Activated naive CD8-positive, alpha-beta T cell treated with anti-CD3 and anti-CD28 coated beads for 36 hours (primary cell): ENCODE measurements around the gene DMAC2. TPM values are rescaled to one million over a fixed set of nuclear protein-coding genes. Genes with fewer than 3 reads are reported as not detected.
"Not testable (repeated sequence)": the region's sequence is repeated elsewhere in the genome, so short reads cannot be mapped to it uniquely, and the experiment has no call there.

Source experiments
- DNase-seq: peaks from one replicate; pipeline ENCODE4 v3.0.0; 2021
- H3K27ac Mint-ChIP-seq: one replicate; pipeline ENCODE4 v1.8.0; 2022; ENCODE audit warnings: mild to moderate bottlenecking, moderate library complexity, mixed read lengths
- H3K27me3 Mint-ChIP-seq: one replicate; pipeline ENCODE4 v1.8.0; 2022; ENCODE audit warnings: mild to moderate bottlenecking, mixed read lengths
- H3K36me3 Mint-ChIP-seq: one replicate; pipeline ENCODE4 v1.8.0; 2021; ENCODE audit warnings: mild to moderate bottlenecking, mixed read lengths
- H3K4me1 Mint-ChIP-seq: one replicate; pipeline ENCODE4 v1.8.0; 2021; ENCODE audit warnings: mixed read lengths
- H3K4me3 Mint-ChIP-seq: one replicate; pipeline ENCODE4 v1.8.0; 2022; ENCODE audit warnings: mild to moderate bottlenecking, moderate library complexity, mixed read lengths
- H3K9me3 Mint-ChIP-seq: one replicate; pipeline ENCODE4 v1.8.0; 2022; ENCODE audit warnings: mixed read lengths
- total RNA-seq, 2 experiments: library from RNA; stranded (reverse); gene quantifications; one replicate each; pipeline ENCODE4 v1.2.3, GENCODE V29; 2021

The DMAC2 gene
- 10 to 100 TPM; 54.5 to 63.0 TPM for total RNA-seq

DNA sequence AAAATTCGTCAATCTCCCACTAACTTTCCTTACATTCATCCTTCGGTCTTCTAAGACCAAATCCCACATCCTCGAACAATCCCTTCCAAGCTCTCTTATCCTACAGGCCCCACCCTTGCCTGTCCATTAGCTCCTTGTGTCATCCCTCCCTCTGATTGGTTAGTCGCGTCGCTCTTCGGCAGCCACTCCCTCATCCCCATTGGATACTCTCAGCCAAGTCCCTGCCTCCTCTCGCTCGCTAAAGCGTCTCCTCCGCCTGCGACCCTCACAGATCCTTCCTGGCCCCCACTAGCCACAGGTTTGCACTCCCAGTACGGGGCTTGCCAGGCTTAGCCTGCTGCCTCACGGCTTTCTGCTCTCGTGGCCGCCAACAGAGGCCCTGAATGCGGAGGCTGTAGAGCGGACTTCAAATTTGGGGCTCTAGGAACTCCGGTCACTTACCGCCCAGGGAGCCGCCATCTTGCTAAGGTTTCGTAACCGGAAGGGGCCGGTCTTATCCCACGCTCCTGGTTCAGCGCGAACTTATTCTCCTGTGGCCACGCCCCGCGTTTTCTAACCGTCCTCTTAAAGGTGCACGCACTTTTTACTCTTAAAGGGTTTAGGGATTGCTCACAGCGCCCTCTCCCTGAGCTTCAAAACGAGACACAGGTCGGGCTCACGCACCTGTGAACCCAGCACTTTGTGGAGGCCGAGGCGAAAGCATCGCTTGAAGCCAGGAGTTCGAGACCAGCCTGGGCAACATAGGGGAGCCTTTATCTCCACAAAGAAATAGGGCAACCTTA, at the start of gene DMAC2:
Gene DMAC2 (minus strand): TSS at position 472 of the 782 bp plus-strand sequence. CDS start 13 bp downstream, at position 459.
- Mint-ChIP-seq H3K27ac (peak within 1 kb of the TSS; percentile 4), H3K9me3 (no peaks in the 10 kb centered on the region), H3K4me3 (no peak within 1 kb of the TSS), H3K36me3 (peaks cover 7% of the 10 kb centered on the region), H3K27me3 (no peaks in the 10 kb centered on the region), H3K4me1 (peaks cover 8% of the 10 kb centered on the region)
- peak; percentile 91 for DNase-seq

DNA sequence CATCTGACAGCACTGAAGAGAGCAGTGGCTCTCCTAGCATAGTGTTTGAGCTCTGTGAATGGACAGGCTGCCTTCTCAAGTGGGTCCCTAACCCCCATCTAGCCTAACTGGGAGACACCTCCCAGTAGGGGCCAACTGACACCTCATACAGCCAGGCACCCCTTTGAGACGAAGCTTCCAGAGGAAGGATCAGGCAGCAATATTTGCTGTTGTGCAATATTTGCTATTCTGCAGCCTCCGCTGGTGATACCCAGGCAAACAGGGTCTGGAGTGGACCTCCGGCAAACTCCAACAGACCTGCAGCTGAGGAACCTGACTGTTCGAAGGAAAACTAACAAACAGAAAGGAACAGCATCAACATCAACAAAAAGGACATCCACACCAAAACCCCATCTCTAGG, 47.2 kb upstream of the DMAC2 start:
- H3K27ac Mint-ChIP-seq, H3K4me3 Mint-ChIP-seq, H3K36me3 Mint-ChIP-seq, H3K9me3 Mint-ChIP-seq, H3K4me1 Mint-ChIP-seq, DNase-seq: not testable (repeated sequence)
- peaks cover 42% of the 10 kb centered on the region for H3K27me3 Mint-ChIP-seq

DNA sequence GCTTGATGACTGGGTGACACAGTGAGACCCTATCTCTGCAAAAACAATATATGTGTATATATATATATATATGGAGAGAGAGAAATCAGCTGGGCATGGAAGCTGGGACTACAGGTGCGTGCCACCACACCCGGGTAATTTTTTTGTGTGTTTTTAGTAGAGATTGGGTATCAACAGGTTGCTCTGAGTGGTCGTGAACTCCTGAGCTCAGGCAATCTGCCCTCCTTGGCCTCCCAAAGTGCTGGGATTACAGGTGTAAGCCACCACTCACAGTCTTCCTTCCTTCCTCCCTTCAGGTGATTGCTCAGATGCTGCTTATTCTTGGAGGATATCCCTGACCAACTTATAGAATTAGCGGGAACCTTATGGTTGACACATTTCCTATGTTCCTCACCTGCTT, 45.1 kb upstream of the DMAC2 start:
- Mint-ChIP-seq H3K36me3 (peaks cover 3% of the 10 kb centered on the region), H3K9me3 (peaks cover 4% of the 10 kb centered on the region), H3K27ac (no peak overlapping the region), H3K4me1 (no peaks in the 10 kb centered on the region), H3K27me3 (peaks cover 56% of the 10 kb centered on the region), H3K4me3 (no peak overlapping the region)
- DNase-seq: no peak

DNA sequence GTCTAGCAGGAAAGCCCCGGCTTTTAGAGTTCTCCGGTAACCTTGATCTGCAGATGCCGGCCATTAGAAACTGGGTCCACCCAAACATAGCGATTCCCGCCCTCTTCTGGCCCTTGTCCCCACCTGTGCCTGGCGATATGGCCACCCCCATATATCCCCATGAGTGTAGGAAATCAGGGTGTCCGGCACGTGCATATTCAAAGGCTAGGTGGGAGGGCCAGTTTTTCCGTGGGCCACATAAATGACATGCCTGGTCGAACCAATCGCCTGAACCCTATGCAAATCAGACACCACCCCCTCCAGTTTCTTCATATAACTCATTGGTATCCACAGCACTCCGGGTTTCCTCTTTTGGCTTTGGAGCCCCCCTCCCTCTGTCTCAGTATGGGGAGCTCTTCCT, 40.6 kb upstream of the DMAC2 start:
- H3K27ac Mint-ChIP-seq: no peak overlapping the region
- H3K4me3 Mint-ChIP-seq: no peak overlapping the region
- H3K4me1 Mint-ChIP-seq: no peaks in the 10 kb centered on the region

DNA sequence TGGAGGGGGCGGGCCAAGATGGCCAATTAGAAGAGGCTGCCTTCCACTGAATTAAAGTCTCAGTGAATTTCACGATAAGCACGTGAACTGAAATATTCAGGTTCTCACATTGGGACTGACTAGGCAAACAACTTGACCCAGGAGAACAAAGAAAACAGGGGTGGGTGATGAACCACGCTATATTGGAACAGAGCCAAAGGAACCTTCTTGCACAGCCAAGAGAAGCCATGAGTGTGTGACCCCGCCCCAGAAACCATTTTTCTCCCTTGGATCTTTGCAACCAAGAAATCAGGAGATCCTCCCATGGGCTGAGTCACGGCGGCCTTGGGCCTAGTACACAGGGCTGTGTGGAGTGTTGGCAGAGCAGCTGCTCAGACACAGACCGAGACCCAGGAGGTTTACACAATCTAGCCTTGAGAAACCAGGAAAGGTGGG, 40.1 kb upstream of the DMAC2 start:
- Mint-ChIP-seq H3K36me3 (no peaks in the 10 kb centered on the region), H3K4me1 (no peaks in the 10 kb centered on the region), H3K9me3 (no peaks in the 10 kb centered on the region), H3K27me3 (peaks cover 34% of the 10 kb centered on the region), H3K27ac (no peak overlapping the region), H3K4me3 (no peak overlapping the region)
- DNase-seq: no peak

More for the DNA sequence above, 40.6 kb upstream of the DMAC2 start:
- DNase-seq: no peak
- no peaks in the 10 kb centered on the region for H3K36me3 Mint-ChIP-seq
- H3K9me3 Mint-ChIP-seq: no peaks in the 10 kb centered on the region
- peaks cover 38% of the 10 kb centered on the region for H3K27me3 Mint-ChIP-seq

DNA sequence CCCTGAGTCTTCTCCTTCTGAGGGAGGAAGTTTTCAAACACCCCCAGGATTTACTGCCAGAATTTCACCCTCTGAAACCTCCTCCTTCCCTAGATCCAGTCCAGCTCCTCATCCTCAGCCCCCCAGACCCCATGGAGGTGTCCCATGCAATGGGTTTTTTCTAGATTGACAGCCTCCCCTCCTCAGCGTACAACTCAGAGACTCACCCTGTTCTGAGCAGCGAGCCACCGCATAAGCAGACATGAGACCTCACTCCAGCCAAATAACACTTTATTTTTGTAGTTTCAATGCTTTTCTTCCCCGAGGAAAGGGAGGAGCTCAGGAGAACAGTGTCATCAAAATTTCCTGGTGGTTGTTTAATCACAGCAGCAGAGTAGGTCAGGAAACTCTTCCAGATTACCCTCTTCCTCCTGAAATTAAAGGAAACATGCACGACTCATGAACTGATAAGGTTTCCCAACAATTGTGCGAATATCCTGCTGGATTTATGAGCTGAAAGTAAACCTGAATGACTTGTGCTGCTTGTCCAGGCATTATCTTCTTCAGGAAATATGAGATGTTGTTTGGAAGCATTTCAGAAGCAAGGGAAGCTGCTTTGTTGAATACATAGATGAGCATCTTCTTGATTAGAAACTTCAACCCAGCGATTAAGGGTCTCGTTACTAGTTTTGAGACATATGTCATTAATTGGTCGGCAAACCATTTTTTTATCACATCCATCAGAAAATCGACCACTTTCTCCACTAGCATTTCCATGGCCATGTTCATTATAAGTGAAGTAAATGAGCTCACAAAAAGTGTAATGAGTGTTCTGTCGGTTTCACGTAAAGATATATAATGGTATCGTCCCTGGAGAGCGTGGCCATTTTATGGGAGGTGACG, 39.4 kb upstream of the DMAC2 start:
- H3K4me1 Mint-ChIP-seq: no peaks in the 10 kb centered on the region
- H3K27me3 Mint-ChIP-seq: peaks cover 34% of the 10 kb centered on the region
- no peaks in the 10 kb centered on the region for H3K36me3 Mint-ChIP-seq
- H3K9me3 Mint-ChIP-seq: no peaks in the 10 kb centered on the region
- no peak overlapping the region for H3K4me3 Mint-ChIP-seq
- H3K27ac Mint-ChIP-seq: no peak overlapping the region
- no peak for DNase-seq

DNA sequence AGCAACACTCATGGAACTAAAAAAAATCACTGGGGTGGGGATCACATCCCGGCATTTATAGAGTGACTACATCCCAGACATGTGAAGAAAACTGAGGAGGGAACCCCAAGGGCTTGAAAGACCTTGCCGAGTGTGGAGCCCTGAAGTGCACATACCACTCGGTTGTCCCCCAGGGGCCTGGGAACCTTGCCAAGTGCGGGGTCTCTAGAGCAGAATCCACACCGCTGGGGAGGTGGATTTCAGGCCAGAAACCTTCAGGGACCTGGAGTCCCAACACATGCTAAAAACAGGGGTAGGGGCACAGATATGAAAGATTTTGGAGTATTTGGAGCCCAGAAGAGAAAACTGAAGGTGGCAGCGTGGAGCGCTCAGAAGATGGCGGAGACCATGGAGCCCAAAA, 38.5 kb upstream of the DMAC2 start:
- DNase-seq: no peak
- Mint-ChIP-seq H3K4me1 (no peaks in the 10 kb centered on the region), H3K27me3 (peaks cover 33% of the 10 kb centered on the region), H3K4me3 (no peak overlapping the region), H3K36me3 (no peaks in the 10 kb centered on the region), H3K9me3 (no peaks in the 10 kb centered on the region), H3K27ac (no peak overlapping the region)

DNA sequence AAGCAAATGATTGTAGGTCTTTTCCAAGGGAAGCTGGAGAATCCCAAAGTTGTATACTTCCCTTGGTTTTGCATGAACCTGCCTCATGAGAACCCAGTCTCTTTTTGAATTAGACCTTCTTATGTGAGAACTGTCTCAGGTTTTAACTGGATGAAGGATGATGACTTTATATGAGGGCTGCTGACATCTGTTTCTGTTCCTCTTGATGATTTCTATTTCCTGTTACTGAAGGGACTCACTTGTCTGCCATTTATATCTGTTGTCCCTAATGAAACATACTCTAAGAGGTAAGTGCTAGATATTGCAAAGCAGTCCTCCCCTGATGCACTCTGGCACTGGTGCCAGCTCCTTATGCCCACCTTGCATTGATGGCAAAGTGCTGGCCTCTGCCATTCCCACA, 36.9 kb upstream of the DMAC2 start:
- H3K36me3 Mint-ChIP-seq: no peaks in the 10 kb centered on the region
- H3K27me3 Mint-ChIP-seq: peaks cover 37% of the 10 kb centered on the region
- H3K9me3 Mint-ChIP-seq: peaks cover 3% of the 10 kb centered on the region
- no peak for DNase-seq
- H3K27ac Mint-ChIP-seq: no peak overlapping the region
- H3K4me3 Mint-ChIP-seq: no peak overlapping the region
- H3K4me1 Mint-ChIP-seq: no peaks in the 10 kb centered on the region

DNA sequence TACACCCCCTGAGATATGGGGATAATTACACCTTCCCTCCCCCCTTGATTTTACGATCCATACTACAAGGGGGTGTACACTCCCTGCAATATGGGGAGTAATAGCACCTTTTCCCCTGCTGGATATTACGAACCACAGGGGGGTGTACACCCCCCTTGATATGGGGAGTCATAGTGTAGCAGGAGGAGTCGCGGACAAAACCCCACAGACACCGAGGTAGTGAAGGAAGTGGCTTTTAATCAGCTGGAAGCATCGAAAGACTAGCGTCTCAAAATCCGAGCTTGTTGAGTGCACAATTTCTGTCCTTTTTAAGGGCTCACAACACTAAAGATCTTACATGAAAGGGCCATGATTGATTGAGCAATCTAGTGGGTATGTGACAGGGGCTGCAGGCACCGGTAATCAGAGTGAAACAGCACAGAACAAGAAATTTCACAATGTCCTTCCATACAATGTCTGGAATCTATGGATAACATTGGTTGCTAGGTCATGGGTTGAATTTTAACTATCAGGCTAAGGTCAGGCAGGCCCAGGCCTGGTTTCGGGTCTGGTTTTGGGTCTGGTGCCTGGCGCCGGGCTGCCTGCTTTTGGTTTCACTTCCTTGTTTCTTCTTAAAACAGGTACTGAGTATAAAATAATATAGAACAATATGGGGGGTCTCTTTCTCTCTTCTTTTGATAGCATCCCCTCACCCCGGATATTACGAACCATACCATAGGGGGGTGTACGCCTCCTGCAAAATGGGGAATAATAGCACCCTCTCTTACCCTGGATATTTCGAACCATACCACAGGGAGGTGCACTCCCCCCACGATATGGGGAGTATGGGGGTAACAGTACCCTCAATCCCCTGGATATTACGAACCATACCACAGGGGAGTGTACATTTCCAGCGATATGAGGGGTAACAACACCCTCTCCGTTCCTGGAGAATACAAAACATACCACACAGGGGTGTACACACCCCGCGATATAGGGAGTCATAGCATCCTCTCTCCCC, 23.8 kb upstream of the DMAC2 start:
- H3K36me3 Mint-ChIP-seq, H3K4me1 Mint-ChIP-seq, H3K27ac Mint-ChIP-seq, H3K9me3 Mint-ChIP-seq, DNase-seq, H3K4me3 Mint-ChIP-seq: not testable (repeated sequence)
- peaks cover 48% of the 10 kb centered on the region for H3K27me3 Mint-ChIP-seq

DNA sequence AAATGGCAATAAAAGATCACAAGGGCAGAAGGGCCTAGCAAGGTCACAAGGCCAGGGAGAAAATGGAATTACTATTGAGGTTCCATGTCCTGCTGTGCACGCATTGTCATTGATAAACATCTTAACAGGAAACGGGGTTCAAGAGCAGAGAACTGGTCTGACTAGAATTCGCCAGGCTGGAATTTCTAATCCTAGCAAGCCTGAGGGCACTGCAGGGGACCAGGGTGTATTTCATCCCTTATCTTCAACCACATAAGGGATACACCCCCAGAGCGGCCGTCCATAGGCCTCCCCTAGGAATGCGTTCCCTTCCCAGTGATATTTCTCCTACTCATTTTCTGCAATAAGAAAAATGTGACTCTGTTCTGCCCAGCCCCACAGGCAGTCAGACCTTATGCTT, 22.8 kb upstream of the DMAC2 start:
- no peak for DNase-seq
- Mint-ChIP-seq H3K4me1 (peaks cover 8% of the 10 kb centered on the region), H3K27ac (no peak overlapping the region), H3K9me3 (no peaks in the 10 kb centered on the region), H3K27me3 (peaks cover 37% of the 10 kb centered on the region), H3K4me3 (no peak overlapping the region), H3K36me3 (no peaks in the 10 kb centered on the region)

DNA sequence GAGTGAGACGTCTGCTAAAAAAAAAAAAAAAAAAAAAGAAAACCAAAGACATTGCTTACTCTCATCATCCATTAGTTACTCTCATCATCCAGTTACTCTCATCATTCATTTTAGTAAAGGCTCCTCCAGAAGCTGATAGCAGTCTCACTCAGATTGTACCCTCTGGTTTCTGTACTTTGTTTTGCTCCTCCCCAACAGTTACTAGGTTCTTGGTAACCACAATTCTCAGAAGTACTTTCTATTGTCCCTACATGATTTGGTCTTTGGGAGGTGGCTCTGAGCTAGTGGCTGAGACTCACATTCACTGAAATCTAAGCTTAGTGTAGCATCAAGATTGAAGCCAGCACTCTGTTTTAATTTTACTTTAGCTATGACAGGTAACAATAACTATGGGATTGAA, 17.5 kb upstream of the DMAC2 start:
- Mint-ChIP-seq H3K27ac (no peak overlapping the region), H3K36me3 (no peaks in the 10 kb centered on the region), H3K4me1 (peaks cover 15% of the 10 kb centered on the region), H3K4me3 (no peak overlapping the region), H3K27me3 (peaks cover 2% of the 10 kb centered on the region), H3K9me3 (no peaks in the 10 kb centered on the region)
- no peak for DNase-seq

DNA sequence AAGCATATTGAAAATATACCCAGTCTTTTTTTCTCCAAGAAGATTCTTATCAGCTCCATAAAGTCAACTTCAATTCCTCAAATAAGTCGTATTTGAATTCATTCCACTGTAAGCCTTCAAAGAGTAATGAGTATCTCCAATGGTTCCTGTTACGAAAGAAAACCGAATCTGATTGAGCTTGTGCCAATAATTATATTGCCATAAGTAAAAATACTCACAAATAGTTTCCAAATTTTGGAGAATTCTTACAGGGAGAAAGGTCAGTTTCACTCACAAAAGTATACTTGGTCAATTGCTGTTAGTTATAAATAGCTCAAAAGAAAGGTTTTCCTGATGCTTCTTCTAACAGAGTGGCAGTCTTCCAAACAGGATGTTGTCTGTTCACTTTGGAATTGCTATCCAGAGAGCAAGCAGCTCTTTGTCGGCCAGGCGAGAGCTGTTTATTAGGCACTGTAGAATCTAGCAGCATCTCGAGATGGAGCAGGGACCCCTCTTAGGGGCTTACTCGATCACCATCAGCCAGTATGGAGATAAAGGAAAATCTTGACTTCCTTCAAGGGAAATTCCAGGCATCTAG, 16.7 kb upstream of the DMAC2 start:
- Mint-ChIP-seq H3K27me3 (no peaks in the 10 kb centered on the region), H3K4me1 (peaks cover 15% of the 10 kb centered on the region), H3K27ac (no peak overlapping the region), H3K36me3 (no peaks in the 10 kb centered on the region), H3K4me3 (no peak overlapping the region), H3K9me3 (no peaks in the 10 kb centered on the region)
- DNase-seq: no peak

DNA sequence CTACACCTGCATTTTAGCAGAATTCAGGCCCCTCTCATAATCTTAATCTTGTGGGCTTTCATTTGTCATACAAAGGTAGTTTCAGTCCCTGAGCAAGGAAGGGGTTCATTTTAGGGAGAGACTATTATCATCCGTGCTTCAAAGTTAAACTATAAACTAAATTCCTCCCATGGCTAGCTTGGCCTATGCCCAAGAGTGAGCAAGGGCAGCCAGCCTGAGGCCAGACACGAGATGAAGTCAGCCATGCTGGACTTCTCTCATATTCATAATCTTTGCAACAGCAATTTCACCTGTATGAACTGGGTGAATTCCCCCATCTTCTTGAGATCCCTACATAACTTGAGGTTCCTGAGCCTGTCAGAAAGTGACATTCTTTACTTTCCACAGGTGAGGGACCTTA, 16.2 kb upstream of the DMAC2 start:
- H3K36me3 Mint-ChIP-seq: no peaks in the 10 kb centered on the region
- no peaks in the 10 kb centered on the region for H3K27me3 Mint-ChIP-seq
- H3K27ac Mint-ChIP-seq: no peak overlapping the region
- H3K9me3 Mint-ChIP-seq: no peaks in the 10 kb centered on the region
- no peak for DNase-seq
- H3K4me1 Mint-ChIP-seq: peaks cover 15% of the 10 kb centered on the region
- no peak overlapping the region for H3K4me3 Mint-ChIP-seq

DNA sequence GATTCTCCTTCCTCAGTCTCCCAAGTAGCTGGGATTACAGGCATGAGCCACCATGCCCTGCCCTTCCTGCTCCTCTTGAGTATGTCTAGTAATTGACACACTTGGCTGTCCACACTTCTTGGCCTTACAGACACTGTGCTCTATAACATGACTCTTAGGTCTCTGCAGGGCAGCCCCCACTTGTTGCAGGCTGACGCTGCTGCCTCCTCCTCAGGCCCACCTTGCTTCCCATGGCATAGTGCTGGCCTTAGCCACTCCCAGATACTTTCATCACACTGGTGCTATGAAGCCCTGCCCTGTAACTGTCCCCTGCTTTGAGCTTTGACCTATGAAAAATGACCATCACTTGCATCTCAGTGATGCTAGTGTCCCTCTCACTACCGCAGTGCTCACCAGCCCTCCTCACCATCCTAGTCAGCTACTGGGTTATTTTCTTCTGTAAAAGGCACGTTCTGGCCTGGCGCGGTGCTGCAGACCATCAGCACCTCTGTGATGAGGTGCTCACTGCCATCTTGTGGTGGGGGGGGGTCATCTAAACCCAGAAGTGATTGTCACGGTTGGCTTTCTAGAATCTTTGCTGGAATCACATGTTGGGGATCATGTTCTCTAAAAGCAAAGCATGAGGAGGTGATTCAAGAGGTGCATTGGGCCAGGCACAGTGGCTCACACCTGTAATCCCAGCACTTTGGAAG, 13.0 kb upstream of the DMAC2 start:
- no peaks in the 10 kb centered on the region for H3K9me3 Mint-ChIP-seq

More for the DNA sequence above, 13.0 kb upstream of the DMAC2 start:
- Mint-ChIP-seq H3K4me3 (no peak overlapping the region), H3K27me3 (peaks cover 15% of the 10 kb centered on the region), H3K36me3 (no peaks in the 10 kb centered on the region), H3K27ac (no peak overlapping the region), H3K4me1 (peaks cover 17% of the 10 kb centered on the region)
- DNase-seq: no peak
